Adipose tissue (tissue), 3 donors: Measurements from ENCODE around the gene CACNA1B. TPM values are rescaled to one million over a fixed set of nuclear protein-coding genes. Genes with fewer than 3 reads are reported as not detected.

ENCODE experiments used
- H3K27ac ChIP-seq: one replicate; pipeline ENCODE4 v1.5.1; 2013; ENCODE audit warnings: low read depth, low read length
- WGBS, 3 donors: extraction: QIAGEN DNeasy Blood & Tissue Kit; methylation state at CpG; one replicate each; pipeline ENCODE4 v1.1.7; 2013; 5-methylcytosine and 5-hydroxymethylcytosine counted together
- polyA plus RNA-seq, 3 donors: library from polyadenylated mRNA; stranded (reverse); fragments of 200-250 nt; gene quantifications; one replicate each; pipeline ENCODE4 v1.2.3, GENCODE V29; 2013
- donor health status: healthy with polysubstance abuse.
- donor health status: Bipolar disorder and iron deficiency.
- donor health status: healthy.

Gene CACNA1B
- polyA plus RNA-seq, 3 donors: 0.04 to 0.20 TPM; not detected in 1

DNA sequence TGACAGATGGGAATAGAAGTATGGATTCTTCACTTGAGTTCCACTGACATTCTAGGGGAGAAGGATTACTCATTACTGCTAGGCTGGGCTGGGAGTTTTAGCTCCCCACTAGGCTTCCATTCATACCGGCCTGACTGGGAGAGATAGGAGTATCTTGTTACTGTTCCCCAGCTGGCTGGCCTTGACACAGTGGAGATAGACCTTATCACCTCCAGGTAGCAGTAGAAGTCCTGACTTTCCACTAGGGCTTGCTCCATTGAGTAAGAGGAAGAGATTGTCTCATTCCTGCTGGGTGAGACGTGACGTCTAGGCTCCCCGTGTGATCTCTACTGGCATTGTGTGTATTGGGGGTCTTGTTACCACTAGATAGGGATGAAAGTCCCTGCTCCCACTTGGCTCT, 156.4 kb downstream of the CACNA1B start:
- H3K27ac ChIP-seq: no peak overlapping the region
- WGBS, 3 donors: 58 to 88% (median 84%) methylated on average over 4 of the region's 4 CpGs

DNA sequence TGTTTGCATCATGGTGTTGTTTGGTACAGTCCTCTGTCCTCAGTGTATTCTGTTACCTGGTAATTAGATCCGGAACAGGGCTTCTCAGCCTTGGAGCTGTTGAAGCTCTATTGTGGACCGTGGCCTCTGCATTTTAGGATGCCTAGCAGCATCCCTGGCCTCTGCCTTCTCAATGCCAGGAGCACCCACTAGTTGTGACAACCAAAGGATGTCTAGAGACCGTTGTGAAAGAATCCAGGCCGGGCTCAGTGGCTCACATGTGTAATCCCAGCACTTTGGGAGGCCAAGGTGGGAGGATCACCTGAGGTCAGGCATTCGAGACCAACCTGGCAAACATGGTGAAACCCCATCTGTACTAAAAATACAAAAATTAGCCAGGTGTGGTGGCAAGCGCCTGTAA, 159.6 kb downstream of the CACNA1B start:
- no peak overlapping the region for H3K27ac ChIP-seq
- WGBS, 3 donors: 77 to 88% (median 84%) methylated on average over 6 of the region's 6 CpGs

DNA sequence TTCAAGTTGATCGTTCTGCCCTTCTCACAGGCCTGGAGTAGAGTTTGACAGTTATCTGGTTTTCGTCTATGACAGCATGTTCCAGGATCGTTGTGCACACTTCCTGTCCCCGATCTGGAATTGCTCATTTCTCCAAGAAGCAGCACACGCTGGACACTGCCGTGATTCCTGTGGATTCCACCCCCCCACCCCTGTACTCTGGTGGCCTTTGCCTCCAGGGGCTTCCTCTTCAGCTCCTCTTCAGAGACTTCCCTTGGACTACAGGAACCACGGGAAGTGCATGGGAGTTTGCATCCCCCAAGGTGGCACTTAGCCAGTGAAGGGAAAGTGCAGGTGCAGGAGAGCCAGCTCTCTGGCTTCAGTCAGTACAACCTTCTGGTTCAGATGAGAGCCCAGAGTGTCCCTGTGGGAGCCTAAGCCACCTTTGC, 160.7 kb downstream of the CACNA1B start:
- H3K27ac ChIP-seq: no peak overlapping the region
- WGBS, 3 donors: 24 to 53% (median 32%) methylated on average over 7 of the region's 7 CpGs

DNA sequence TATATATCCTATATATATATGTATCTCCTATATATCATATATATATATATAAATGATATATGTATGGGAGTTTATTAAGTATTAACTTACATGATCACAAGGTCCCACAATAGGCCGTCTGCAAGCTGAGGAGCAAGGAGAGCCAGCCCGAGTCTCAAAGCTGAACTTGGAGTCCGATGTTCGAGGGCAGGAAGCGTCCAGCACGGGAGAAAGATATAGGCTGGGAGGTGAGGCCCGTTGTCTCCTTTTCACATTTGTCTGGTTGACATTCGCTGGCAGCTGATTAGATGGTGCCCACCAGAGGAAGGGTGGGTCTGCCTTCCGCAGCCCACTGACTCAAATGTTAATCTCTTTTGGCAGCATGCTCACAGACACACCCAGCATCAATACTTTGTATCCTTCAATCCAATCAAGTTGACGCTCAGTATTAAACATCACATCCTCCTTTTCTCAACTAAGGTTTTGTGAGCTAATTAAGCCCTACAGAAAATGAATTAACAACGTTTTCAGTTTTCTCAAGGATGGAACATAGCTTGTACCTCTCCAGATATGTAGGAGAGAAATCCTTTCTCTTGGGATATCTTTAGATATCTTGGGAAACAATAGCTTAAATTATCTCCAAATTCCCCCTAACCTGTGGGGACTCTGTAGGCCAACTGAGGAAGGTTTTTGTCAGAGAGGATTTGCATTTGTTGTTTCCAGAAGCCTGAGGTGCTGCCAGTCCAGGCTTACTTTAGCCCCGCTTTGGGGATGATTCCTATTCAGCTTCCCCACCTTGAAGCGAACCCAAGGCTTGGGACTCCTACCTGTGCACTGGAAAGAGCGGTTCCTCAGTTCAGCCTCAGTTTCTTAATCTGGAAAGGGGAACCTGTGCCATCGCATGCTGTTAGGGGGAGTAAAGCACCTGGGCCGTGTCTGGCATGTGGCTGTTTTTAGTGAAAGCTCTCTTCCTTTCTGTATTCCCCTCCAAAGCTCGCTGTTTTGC, 163.2 kb downstream of the CACNA1B start:
- 85 to 87% (median 86%) methylated on average over 17 of the region's 17 CpGs for WGBS, 3 donors
- H3K27ac ChIP-seq: no peak overlapping the region

DNA sequence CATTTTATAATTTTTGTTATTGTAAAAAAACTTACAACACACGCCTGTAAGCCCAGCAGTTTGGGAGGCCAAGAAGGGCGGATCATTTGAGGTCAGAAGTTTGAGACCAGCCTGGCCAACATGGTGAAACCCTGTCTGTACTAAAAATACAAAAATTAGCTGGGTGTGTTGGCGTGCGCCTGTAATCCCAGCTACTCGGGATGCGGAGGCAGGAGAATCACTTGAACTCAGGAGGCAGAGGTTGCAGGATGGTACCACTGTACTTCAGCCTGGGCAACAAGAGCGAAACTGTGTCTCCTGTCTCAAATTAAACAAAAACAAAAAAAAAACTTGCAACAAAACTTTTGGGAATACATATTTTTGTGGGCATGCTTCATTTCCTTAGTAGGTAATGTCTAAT, 164.6 kb downstream of the CACNA1B start:
- H3K27ac ChIP-seq: no peak overlapping the region
- WGBS, 3 donors: 86 to 89% (median 87%) methylated on average over 7 of the region's 7 CpGs

DNA sequence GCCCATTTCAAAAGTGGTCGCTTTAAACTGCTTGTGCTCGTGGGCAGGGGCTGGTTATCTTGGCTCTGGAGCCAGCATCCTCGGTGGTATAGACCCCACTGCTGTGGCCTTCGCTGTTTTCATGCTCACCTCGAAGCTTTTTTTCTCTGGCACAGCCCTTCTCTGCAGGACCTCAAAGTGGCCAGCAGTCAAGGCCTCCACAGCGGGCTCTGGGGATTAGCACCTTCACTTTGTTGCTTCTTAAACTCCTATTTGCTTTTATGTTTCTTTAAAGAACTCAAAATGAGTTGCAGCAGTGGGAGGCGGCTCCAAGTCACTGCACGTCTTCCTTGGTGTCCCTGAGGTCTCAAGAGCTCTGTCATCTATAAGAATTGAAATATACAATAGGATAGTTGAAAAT, 165.1 kb downstream of the CACNA1B start:
- 54 to 71% (median 66%) methylated on average over 8 of the region's 8 CpGs for whole genome bisulfite sequencing, 3 donors
- H3K27ac ChIP-seq: no peak overlapping the region

DNA sequence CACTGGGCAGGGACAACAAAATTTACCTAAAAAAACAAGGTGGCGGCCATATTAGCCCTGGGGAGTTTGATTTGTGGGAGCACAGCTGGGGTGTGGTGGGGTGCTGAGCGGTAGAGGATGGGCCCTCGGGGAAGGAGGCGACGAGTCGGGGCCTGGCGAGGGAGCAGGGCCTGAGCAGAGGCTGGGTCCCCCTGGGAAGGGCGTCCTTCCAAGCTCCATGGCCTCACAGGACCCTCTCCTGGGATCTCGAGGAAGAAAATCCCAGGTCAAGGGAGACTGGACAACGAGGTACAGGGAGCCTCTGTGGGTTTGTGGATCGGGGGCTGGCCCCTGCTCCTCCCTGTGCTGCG, 165.5 kb downstream of the CACNA1B start:
- 86 to 87% (median 86%) methylated on average over 12 of the region's 12 CpGs for WGBS, 3 donors
- H3K27ac ChIP-seq: no peak overlapping the region

DNA sequence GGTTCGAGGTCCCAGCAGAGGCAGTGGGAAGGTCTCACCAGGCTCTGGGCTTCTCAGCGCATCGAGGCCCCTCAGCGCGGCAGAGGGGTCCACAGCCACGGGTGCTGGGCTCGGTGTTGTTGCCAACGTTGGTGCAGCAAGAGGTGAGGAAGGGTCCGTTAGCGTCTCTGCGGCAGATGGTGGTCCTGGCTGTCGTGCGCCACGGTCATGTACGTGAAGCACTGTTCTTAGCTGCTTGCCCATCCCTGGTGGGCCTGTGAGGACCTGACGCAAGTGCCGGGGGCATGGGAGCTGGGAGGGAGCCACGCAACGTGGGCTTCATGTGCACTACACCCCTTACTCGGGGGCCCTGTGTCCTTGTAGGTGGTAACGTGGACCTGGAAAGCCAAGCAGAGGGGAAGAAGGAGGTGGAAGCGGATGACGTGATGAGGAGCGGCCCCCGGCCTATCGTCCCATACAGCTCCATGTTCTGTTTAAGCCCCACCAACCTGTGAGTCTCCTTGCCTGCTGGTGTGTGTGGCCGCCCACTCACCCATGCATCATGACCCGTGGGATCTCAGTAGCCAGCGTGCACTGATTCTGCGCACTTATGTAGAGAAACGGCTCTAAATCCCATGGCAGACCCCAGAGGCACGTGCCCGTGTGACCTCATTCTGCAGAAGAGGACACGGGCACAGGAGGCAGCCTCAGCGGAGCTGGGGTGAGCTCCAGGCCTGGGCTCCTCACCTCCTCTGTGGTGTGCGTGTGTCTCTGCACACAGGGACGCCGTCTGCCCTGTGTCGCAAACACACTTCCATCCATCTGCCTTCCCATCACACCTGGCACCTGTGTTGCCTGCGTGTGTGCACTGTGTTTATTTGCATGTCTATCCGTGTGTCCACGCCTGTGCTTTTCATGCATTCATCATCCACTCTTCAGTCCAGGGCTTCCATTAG, 166.1 kb downstream of the CACNA1B start:
- H3K27ac ChIP-seq: no peak overlapping the region
- 90 to 96% (median 92%) methylated on average over 42 of the region's 42 CpGs for WGBS, 3 donors

DNA sequence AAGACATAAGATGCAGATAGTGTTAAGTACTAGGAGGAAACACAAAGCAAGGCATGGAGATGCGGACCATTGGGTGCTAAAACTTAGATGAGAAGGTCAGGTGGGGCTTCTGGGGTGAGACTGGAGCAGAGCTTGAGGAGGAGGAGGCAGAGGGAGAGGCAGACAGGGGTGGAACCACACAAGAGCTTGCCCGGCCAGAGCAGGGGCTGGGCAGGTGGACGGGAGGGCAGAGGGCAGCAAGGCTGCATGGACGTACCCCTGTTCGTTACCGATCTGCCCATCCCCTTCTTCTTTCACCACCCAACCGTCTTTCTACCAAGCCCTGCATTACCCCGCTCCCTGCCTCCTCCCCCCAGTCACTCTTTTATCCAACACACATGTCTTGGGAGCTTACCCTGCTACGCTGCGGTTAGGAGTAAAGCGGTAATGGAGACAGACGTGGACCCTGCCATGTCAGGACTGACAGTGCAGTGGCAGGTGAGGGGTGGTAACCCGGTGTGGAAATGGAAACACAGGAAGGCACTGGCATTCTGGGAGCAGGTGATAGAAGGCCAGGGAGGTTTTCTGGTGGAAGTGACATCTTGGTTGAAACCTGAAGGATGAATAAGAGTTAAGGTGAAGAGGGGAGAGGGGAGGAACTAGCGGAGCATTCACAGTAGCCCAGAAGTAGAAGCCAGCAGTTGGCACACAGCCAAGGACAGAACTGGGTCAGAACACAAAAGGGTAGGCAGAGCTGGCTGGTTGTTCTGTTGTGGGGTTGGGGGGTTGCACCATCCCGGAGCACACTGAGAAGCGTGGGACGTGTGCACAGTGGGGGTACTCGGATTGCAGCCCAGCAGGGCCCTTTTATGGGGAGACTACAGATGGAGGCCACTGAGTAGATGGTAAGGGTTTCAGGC, 167.2 kb downstream of the CACNA1B start:
- WGBS, 3 donors: 75 to 84% (median 80%) methylated on average over 17 to 18 of the region's 18 CpGs
- H3K27ac ChIP-seq: no peak overlapping the region

DNA sequence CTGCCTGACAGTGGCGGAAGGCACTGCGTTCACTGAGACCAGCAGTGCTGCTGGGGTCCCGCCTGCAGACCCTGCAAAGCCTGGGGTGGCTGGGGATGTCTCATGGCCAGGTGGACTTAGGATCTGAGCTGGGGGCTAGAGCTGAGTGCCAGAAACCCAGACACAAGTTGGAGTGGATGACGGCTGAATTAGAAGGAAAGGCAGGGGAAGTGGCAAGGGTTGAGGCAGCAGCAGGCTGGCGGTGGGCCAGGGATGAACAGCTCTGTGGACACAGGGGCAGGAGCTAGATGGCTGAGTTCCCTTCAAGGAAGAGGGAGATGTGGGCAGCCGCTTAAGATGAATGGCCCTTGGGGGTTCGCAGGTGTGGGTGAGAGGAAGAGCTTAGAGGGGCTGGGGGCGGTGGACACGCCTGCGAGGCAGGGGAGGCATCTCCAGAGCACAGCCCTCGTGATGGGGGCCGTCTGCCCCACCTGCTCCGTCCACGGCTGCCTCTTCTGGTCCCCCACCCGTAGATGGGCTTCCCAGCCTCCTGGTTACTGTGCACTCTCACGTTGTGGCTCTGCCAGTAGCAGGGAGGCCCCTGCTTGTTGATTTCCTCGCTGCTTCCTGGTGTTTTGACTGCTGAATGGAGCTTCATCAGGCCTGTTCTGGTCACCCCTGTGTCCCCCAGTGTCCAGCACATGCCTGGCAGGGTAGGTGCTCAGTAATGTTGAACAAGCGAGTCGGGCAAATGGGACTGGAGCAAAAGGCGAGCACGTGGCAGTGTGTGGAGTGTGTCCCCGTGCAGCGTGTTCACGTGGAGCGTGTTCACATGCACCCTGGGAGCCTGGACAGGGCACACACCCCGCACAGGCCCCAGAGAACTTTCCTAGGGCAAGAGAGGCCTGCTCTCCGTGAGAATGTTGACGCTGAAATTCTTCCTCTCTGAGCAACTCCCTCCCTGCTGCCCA, 168.2 kb downstream of the CACNA1B start:
- no peak overlapping the region for H3K27ac ChIP-seq
- WGBS, 3 donors: 71 to 73% (median 73%) methylated on average over 27 to 28 of the region's 28 CpGs

DNA sequence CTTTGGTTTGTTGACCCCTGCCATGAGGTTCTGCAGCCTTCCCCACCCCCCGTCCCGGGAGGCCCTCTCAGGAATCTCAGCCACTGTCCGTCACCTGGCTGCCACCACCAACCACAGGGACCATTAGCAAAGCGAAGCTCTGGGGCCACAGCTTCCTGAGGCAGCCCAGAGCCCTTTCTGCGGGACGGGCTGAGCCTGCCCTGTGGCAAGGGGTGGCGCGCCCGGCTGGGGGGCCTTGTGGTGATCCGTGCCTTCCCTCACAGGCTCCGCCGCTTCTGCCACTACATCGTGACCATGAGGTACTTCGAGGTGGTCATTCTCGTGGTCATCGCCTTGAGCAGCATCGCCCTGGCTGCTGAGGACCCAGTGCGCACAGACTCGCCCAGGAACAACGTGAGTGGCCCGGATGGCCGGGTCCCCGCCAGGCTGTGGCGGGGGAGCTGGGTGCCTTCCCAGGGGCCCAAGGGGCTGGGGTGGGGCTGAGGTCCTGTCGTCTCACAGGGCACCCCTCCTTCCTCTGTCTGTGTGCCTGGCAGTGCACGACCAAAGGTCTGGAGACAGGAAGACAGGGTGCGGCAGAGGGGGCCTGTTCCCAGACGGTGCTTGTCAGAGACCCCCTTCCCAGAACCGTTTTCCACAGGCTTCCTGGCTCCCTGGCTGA, 169.2 kb downstream of the CACNA1B start:
- no peak overlapping the region for H3K27ac ChIP-seq
- 79 to 84% (median 83%) methylated on average over 25 to 29 of the region's 29 CpGs for WGBS, 3 donors

DNA sequence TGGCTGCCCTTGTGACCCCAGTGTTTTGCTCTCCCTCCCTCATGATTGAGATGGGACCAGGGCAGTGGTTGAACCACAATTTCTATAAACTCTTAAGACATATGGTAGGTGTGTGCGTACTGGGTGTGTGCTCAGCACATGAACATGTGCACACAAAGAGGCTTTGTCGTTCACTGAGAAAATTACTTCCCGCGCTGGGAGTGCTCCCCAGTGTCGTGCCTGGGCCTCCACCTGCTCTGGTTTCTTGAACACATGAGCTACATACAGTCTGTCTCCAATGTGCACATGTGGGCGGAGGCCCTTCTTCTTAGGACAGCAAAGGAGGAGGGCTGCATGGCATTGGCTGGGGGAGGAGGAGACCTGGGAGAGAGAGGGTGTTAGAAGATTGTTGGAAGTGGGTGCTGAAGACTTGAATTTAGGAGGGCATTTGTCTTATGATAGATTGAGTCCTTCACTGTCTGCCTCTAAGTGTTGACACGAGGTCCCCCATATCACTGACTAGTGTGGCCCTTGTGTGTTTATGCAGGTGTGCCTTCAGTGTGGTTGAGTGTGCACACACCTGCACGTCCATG, 170.0 kb downstream of the CACNA1B start:
- 73 to 85% (median 76%) methylated on average over 8 of the region's 8 CpGs for WGBS, 3 donors
- H3K27ac ChIP-seq: no peak overlapping the region

DNA sequence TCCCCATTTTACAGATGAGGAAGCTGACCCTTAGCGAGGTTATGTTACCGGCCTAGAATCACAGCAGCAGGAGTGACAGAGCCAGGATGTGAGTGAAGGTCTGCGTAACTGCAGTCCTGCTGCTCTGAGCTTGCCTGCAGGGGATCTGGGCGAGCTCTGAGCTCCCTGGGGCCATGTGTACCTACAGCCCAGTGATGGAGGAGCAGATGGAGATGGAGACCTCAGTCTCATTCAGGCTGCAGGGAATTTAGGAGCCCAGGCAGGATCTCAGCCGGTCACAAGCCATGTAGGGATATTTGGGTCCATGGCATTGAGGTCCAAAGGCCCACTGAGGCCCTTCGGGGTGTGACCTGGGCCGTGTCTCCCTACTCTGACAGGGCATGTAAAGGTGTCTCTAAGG, 170.6 kb downstream of the CACNA1B start:
- no peak overlapping the region for H3K27ac ChIP-seq
- WGBS, 3 donors: 81 to 85% (median 82%) methylated on average over 7 of the region's 7 CpGs

DNA sequence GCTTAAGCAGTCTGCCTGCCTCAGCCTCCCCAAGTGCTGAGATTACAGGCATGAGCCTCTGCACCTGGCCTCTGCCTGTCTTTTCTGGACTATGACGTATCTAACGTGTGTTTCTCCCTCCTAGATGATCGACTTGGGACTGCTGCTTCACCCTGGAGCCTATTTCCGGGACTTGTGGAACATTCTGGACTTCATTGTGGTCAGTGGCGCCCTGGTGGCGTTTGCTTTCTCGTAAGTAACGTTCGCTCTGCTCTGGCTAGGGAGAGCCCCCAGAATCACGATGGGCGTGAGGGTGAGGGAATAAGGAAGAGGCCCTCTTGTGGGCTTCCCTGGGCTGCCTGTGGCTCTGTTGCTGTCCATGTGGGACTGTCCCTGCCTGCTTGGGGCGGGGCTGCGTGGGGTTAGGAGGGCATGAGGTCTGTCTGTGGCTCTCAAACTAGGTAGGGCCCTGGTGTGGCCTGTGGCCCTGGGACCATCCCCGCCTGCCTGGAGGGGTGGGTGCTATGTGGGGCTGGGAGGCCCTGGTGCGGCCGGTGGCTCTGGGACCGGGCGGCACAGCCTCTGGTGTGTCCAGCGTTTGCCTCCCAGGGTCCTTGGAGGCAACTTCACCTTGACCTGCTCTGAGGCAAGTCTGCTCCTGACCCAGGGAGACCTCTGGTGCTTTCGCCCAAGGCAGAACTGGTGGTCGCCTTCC, 171.7 kb downstream of the CACNA1B start:
- no peak overlapping the region for H3K27ac ChIP-seq
- 77 to 86% (median 84%) methylated on average over 21 of the region's 21 CpGs for WGBS, 3 donors

DNA sequence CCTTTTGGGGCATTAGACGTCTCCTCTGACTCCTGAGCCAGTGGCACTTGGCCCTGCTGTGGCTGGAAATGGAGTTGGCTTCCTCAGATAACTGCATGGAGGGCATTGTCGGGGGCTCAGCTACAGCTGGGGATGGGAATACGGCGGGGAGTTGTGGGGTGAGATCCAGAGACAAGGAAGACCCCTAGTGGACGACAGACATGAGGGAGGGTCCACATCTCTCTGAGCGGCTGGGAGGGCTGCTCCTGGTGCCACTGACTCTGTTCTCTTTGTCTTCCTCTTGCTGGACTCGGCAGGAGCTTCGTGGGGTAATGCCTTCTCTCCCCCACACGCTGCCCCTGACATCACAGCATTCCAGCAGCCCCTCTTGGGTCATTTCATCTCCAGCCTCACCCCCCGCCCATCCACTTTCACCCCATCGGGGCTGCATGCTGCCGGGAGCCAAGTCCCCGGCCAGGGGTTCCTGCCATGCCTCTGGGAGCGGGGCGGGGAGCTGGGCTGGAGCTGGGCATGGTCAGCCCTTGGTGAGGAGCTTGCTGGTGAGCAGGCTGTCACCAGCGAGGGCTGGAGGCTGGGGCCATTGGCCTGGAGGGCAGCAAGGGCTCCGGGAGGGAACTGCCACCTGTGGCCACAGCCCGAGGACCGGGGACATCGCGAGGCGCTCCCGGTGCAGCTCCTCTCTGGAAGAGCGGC, 172.3 kb downstream of the CACNA1B start:
- H3K27ac ChIP-seq: no peak overlapping the region
- 49 to 68% (median 63%) methylated on average over 24 of the region's 24 CpGs for WGBS, 3 donors
